HG03469 (cell line): ENCODE results near the gene IGSF23.

Source experiments
- ATAC-seq: cut with Tn5 transposase; IDR thresholded peaks from one replicate; pipeline ENCODE4 v1.9.1; 2021; ENCODE audit warnings: mild to moderate bottlenecking, moderate library complexity, moderate number of reproducible peaks; ENCODE audit not compliant: unreplicated experiment

IGSF23 gene

GRCh38 chr19:44640518-44640917, 27.2 kb downstream of the IGSF23 start:
- no peak for ATAC-seq

DNA sequence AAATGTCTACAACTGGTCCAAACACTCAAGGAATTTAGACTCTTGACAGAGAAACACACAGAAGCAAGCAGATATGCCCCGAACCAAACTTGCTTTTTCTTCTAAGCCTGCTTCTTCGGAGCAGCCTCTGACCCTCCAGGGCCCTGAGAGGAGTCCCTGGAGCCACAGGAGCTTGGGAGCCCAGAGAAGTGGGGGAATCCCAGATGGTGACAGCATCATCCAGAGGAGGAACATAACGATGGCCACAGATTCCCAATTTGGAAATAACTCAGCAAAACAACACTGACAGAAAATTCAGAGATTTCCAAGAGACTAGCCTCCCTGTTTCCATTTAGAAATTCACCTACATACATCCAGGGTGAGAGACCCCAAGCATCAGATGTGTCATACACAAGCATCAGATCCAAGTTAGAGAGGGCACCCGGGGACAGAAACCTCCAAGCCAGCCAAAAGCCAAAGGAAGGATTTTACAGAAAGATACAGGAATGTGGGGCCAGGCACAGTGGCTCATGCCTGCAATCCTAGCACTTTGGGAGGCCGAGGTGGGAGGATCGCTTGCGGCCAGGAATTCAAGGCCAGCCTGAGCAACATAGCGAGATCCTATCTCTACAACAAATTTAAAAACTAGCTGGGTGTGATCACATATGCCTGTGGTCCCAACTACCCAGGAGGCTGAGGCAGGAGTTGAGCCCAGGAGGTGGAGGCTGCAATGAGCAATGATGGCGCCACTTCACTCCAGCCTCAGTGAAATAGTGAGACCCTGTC, 28.3 kb downstream of the IGSF23 start:
- no peak for ATAC-seq

DNA sequence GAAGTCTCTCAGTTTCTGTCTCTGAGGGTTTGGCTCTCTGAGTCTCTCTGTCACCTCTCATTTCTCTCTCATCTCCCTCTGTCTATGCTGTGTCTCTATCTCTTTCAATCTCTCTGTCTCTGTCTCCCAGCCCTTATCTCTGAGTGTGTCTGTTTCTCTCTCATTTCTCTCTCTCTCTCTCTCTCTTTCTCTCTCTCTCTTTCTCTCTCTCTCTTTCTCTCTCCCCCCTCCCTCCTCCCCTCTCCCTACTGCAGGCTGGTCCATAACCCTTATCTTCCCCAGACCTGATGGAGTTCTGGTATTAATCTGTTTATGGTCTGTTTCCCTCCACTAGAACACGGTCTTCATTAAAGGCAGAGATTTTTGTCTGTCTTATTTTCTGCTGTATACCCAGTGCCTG, 29.0 kb downstream of the IGSF23 start:
- no peak for ATAC-seq

- no peak for ATAC-seq
Observed at GRCh38 chr19:44643605-44644401, 30.4 kb downstream of the IGSF23 start, which contains the start of gene PVR. TSS of gene PVR (plus strand) at chr19:44643910. CDS start at chr19:44644097, 187 bp downstream.

DNA sequence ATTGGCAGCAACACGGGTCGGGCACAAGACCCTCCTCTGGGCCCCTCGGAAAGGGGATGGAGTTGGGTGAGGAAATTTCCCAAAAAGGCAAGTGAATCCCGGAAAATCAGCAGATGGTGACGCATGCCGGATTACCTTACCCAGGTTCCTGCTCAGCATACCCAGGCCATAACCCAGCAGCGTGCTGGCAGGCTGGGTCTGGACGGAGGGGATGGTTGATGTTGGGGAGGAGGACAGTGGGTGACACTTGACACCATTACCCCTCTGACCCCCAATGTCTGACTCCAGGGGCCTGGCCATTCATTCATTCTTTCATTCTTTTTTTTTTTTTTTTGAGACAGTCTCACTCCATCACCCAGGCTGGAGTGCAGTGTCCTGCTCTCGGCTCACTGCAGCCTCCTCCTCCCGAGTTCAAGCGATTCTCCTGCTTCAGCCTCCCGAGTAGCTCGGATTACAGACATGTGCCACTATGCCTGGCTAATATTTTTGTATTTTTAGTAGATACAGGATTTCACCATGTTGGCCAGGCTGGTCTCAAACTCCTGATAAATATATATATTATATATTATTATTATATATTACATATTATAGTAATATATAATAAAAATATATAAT, 31.1 kb downstream of the IGSF23 start:
- ATAC-seq = no peak

DNA sequence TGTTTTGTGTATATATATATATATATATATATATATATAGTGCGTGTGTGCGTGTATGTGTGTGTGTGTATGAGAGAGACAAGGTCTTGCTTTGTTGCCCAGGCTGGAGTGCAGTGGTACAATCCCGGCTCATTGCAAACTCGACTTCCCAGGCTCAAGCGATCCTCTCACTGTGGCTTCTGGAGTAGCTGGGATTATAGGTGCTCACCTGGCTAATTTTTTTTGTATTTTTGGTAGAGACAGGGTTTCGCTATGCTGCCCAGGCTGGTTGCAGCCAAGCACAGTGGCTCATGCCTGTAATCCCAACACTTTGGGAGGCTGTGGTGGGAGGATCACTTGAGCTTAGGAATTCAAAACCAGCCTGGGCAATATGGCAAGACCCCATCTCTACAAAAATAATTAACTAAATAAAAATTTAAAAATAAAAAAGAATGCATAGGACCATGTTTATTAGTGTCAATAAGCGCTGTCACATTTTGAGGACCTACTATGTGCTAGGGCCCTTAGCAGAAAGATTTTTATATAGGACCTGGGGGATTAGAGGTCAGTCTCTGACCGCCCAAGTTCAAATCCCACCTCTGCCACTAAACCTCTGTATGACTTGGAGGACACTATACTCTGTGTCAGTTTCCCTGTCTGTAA, 32.2 kb downstream of the IGSF23 start:
- ATAC-seq = no peak

DNA sequence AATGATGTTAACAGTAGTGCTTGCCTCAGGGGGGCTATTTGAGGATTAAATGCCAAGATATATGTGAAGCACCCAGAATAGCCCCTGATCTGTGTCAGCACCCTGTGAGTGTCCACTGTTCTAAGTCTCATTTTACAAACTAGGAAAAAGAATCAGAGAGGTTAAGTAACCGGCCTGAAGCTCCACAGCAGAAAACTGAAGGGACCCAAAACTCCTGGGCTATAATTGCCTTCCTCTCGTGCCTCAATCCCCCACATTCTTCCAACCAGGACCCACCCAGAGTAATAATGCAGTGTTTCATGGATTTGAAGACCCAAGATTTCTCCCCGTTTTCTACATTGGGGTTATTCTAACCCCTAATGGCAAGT, 32.7 kb downstream of the IGSF23 start:
- no peak for ATAC-seq

DNA sequence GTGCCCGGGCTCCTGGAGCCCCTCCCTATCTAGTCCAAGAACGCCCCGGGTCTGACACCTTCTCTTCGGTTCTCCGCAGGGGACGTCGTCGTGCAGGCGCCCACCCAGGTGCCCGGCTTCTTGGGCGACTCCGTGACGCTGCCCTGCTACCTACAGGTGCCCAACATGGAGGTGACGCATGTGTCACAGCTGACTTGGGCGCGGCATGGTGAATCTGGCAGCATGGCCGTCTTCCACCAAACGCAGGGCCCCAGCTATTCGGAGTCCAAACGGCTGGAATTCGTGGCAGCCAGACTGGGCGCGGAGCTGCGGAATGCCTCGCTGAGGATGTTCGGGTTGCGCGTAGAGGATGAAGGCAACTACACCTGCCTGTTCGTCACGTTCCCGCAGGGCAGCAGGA, 33.8 kb downstream of the IGSF23 start:
- no peak for ATAC-seq

GRCh38 chr19:44648631-44649251, 35.4 kb downstream of the IGSF23 start:
- no peak for ATAC-seq

DNA sequence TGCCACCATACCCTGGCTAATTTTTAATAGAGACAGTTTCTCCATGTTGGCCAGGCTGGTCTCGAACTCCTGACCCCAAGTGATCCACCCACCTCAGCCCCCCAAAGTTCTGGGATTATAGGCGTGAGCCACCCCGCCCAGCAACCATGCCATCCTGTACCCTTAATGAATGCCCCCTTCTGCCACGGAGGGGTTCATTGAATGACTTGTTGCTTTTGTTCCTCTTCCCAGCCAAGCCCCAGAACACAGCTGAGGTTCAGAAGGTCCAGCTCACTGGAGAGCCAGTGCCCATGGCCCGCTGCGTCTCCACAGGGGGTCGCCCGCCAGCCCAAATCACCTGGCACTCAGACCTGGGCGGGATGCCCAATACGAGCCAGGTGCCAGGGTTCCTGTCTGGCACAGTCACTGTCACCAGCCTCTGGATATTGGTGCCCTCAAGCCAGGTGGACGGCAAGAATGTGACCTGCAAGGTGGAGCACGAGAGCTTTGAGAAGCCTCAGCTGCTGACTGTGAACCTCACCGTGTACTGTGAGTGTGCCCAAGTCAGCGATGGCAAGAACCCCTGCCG, 36.3 kb downstream of the IGSF23 start:
- no peak for ATAC-seq

DNA sequence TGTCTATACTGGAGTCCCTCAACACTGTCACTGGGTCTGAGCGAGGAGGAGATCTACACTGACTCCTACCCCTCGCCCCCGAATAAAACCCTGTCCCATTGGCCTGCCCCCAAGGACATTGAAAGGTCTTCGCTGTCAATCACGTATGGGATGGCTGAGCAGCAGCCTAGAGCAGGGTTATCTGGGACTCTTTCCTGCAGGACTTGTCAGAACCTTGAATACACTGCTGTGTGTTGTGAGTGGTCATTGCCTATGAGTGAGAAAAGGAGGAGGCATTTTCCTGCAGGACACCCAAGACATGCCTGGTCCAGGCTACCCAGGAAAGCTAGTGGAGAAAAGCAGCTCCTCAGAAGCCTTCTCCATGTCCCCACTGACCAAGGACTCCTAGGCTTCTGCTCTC, 40.0 kb downstream of the IGSF23 start:
- no peak for ATAC-seq

DNA sequence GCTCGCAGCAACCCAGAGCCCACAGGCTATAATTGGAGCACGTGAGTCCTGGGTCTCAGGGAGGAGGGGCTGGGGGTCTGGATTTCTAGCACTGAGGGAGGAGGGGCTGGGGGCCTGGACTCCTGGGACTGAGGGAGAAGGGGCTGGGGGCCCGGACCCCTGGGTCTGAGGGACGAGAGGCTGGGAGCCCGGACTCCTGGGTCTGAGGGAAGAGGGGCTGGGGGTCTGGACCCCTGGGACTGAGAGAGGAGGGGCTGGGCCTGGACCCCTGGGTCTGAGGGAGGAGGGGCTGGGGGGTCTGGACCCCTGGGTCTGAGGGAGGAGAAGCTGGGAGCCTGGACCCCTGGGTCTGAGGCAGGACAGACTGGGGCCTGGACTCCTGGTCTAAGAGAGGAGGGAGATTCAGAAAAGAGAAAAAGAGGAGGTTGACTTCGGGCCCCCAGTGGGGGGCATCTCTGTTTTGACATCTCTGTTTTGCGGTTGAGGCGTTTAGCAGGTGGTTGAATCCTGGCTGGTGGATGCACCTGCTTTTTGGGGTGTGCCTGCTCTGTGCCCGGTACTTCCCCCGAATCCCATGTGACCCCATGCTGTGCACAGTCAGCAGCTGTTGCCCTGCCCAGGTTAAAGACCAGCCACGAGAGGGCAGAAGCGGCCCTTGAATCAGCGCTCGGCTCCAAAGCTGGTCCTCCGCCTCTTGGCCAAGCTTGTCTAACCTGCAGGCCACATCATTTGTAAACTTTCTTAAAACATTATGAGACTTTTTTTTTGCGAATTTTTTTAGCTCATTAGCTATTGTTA, 40.8 kb downstream of the IGSF23 start:
- no peak for ATAC-seq

DNA sequence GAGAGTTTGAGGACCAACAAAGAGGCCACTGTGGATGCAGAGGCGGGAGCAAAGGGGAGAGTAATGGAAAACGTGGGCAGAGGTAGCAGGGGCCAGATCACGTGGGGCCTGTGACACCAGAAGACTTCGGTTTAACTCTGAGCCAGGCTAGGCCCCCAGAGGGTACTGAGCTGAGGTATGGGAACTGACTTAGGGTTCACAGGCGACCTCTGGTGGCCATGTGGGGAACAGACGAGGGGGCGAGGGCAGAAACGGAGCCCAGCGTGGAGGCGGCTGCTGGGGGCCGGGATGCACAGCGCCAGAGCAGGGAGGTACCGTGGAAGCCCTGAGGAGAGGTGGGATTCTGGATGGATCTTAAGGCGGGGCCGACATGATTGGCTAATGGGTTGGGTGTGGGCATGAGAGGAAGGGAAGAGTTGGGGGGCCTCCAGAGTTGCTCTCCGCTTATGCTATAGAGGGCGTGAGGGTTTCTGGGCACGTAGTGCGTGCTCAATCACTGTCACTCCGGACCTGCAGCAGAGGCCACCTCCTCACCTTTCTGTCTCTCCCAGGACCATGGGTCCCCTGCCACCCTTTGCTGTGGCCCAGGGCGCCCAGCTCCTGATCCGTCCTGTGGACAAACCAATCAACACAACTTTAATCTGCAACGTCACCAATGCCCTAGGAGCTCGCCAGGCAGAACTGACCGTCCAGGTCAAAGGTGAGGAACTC, 44.0 kb downstream of the IGSF23 start:
- no peak for ATAC-seq

- no peak for ATAC-seq
Observed at GRCh38 chr19:44658069-44658733, 44.8 kb downstream of the IGSF23 start.

- no peak for ATAC-seq
Observed at GRCh38 chr19:44660081-44660480, 46.7 kb downstream of the IGSF23 start.

DNA sequence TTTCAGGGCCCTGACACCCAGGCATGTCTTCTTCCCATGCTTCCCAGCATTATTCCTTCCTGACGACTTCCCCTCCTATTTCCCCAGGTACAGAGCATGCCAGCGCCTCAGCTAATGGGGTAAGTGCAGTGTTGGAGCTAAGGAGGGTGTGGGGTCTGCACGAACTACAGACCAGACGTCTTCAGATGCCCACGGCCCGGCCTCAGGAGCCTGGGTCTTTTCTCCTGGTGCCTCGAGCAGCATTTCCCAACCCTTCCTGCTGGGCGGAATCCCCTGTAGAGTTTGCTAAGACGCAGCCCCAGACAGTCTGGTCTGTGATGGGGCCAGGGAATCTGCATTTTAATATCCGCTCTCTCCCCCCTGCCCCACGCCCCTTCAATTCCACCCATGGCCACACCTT, 47.8 kb downstream of the IGSF23 start:
- ATAC-seq = no peak

DNA sequence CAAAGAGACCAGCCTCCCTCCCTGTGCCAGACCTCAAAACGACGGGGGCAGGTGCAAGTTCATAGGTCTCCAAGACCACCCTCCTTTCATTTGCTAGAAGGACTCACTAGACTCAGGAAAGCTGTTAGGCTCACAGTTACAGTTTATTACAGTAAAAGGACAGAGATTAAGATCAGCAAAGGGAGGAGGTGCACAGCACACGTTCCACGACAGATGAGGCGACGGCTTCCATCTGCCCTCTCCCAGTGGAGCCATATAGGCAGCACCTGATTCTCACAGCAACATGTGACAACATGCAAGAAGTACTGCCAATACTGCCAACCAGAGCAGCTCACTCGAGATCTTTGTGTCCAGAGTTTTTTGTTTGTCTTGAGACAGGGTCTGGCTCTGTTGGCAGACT, 48.5 kb downstream of the IGSF23 start:
- no peak for ATAC-seq

GRCh38 chr19:44662691-44663385, 49.5 kb downstream of the IGSF23 start:
- no peak for ATAC-seq
